GM18909 (cell line): ENCODE data around the gene MXD4.
"Not testable (repeated sequence)": the region's sequence is repeated elsewhere in the genome, so short reads cannot be mapped to it uniquely, and the experiment has no call there.

Experiments
- ATAC-seq: cut with Tn5 transposase; IDR thresholded peaks from one replicate; pipeline ENCODE4 v1.9.1; 2021; ENCODE audit warnings: mild to moderate bottlenecking; ENCODE audit not compliant: unreplicated experiment, poor library complexity

MXD4 gene

GRCh38 chr4:2276581-2277325 is 14.8 kb upstream of the MXD4 start:
- no peak for ATAC-seq

- ATAC-seq = no peak
These were observed 13.8 kb upstream of the MXD4 start for GRCh38 chr4:2275546-2276251.

- ATAC-seq = not testable (repeated sequence)
These were observed 13.1 kb upstream of the MXD4 start for GRCh38 chr4:2275044-2275397.

- ATAC-seq = no peak
These were observed 12.6 kb upstream of the MXD4 start for GRCh38 chr4:2274320-2275043.

- no peak for ATAC-seq
These were observed 11.9 kb upstream of the MXD4 start for GRCh38 chr4:2273657-2274319.

- ATAC-seq = no peak
These were observed 11.3 kb upstream of the MXD4 start for GRCh38 chr4:2273221-2273620.

- ATAC-seq = no peak
These were observed 10.9 kb upstream of the MXD4 start for GRCh38 chr4:2272828-2273120.

GRCh38 chr4:2272026-2272827 is 10.3 kb upstream of the MXD4 start:
- no peak for ATAC-seq

GRCh38 chr4:2271279-2272025 is 9.5 kb upstream of the MXD4 start:
- no peak for ATAC-seq

GRCh38 chr4:2270341-2271165 is 8.6 kb upstream of the MXD4 start:
- ATAC-seq = no peak

GRCh38 chr4:2269618-2270163 is 7.8 kb upstream of the MXD4 start:
- ATAC-seq = no peak

- no peak for ATAC-seq
These were observed 7.3 kb upstream of the MXD4 start for GRCh38 chr4:2269206-2269531.

GRCh38 chr4:2268357-2269205 is 6.7 kb upstream of the MXD4 start:
- no peak for ATAC-seq

- no peak for ATAC-seq
These were observed 5.9 kb upstream of the MXD4 start for GRCh38 chr4:2267841-2268240.

GRCh38 chr4:2267320-2267811 is 5.5 kb upstream of the MXD4 start:
- no peak for ATAC-seq

GRCh38 chr4:2266821-2267220 is 4.9 kb upstream of the MXD4 start:
- no peak for ATAC-seq

- ATAC-seq = no peak
These were observed 4.3 kb upstream of the MXD4 start for GRCh38 chr4:2266181-2266580.
